Activated CD4-positive, alpha-beta T cell treated with anti-CD3 and anti-CD28 coated beads, Interleukin-2, amount 50 U/mL, for 48 hours (primary cell): ENCODE results near the gene LRRC38.

Source experiments
- DNase-seq, 2 experiments: peaks; one replicate each; pipeline ENCODE4 v3.0.0-alpha.2; 2020

Gene LRRC38

GRCh38 chr1:13516606-13517005 is 2.8 kb upstream of the LRRC38 start:
- no peak for DNase-seq

GRCh38 chr1:13514821-13515220 is 1.0 kb upstream of the LRRC38 start:
- DNase-seq = no peak

- DNase-seq = no peak
These were observed 524 bp downstream of the LRRC38 start for GRCh38 chr1:13513063-13513894.

GRCh38 chr1:13512472-13512871 is 1.3 kb downstream of the LRRC38 start:
- no peak for DNase-seq

- no peak for DNase-seq
These were observed 3.3 kb downstream of the LRRC38 start for GRCh38 chr1:13510499-13510898.

GRCh38 chr1:13507075-13507474 is 6.7 kb downstream of the LRRC38 start:
- no peak for DNase-seq

- no peak for DNase-seq
These were observed 8.8 kb downstream of the LRRC38 start for GRCh38 chr1:13505020-13505419.

GRCh38 chr1:13500806-13501205 is 13.0 kb downstream of the LRRC38 start:
- no peak for DNase-seq

GRCh38 chr1:13499422-13499821 is 14.4 kb downstream of the LRRC38 start:
- DNase-seq = no peak

- no peak for DNase-seq
These were observed 15.2 kb downstream of the LRRC38 start for GRCh38 chr1:13498553-13498952.

GRCh38 chr1:13495186-13495585 is 18.6 kb downstream of the LRRC38 start:
- no peak for DNase-seq

GRCh38 chr1:13494712-13495111 is 19.1 kb downstream of the LRRC38 start:
- DNase-seq = no peak

GRCh38 chr1:13494025-13494424 is 19.8 kb downstream of the LRRC38 start:
- no peak for DNase-seq

GRCh38 chr1:13492711-13493110 is 21.1 kb downstream of the LRRC38 start:
- DNase-seq = no peak

GRCh38 chr1:13487957-13488356 is 25.8 kb downstream of the LRRC38 start:
- no peak for DNase-seq

- DNase-seq = no peak
These were observed 26.5 kb downstream of the LRRC38 start for GRCh38 chr1:13487143-13487868.

- no peak for DNase-seq
These were observed 29.9 kb downstream of the LRRC38 start for GRCh38 chr1:13483946-13484345.

GRCh38 chr1:13482600-13482999 is 31.2 kb downstream of the LRRC38 start:
- DNase-seq = no peak

GRCh38 chr1:13479171-13479856 is 34.5 kb downstream of the LRRC38 start:
- no peak for DNase-seq

- no peak for DNase-seq
These were observed 35.1 kb downstream of the LRRC38 start for GRCh38 chr1:13478692-13479091.

GRCh38 chr1:13469343-13469742 is 44.5 kb downstream of the LRRC38 start:
- DNase-seq = no peak

GRCh38 chr1:13465515-13465914 is 48.3 kb downstream of the LRRC38 start:
- DNase-seq = no peak

GRCh38 chr1:13462682-13463081 is 51.1 kb downstream of the LRRC38 start:
- DNase-seq = no peak

- no peak for DNase-seq
These were observed 51.8 kb downstream of the LRRC38 start for GRCh38 chr1:13461977-13462376.
